K562 (cell line): Measurements from ENCODE around the gene MAP2. TPM values are rescaled to one million over a fixed set of nuclear protein-coding genes. Genes with fewer than 3 reads are reported as not detected.

Source experiments
- EHMT2 ChIP-seq: fragments of 450-650 bp; IDR thresholded peaks from 2 replicates; pipeline ENCODE4 v1.6.1; 2018; ENCODE audit warnings: antibody characterized with exemption
- GTF2E2 ChIP-seq: fragments of 200-800 bp; sonication (Bioruptor generic); IDR thresholded peaks from 2 replicates; pipeline ENCODE4 v1.6.1; 2016; ENCODE audit warnings: missing genetic modification characterization, missing compliant biosample characterization
- HNRNPK ChIP-seq: fragments of 200-400 bp; formaldehyde crosslinking; IDR thresholded peaks from one replicate; pipeline ENCODE4 v1.6.1; 2018; ENCODE audit warnings: mild to moderate bottlenecking, low read depth, low read length; ENCODE audit not compliant: poor library complexity, severe bottlenecking
- PCBP1 ChIP-seq: fragments of 200-400 bp; formaldehyde crosslinking; IDR thresholded peaks from 2 replicates; pipeline ENCODE4 v1.6.1; 2018; ENCODE audit warnings: mild to moderate bottlenecking, low read depth, low read length; ENCODE audit not compliant: poor library complexity, severe bottlenecking
- PRDM10 ChIP-seq: fragments of 450-650 bp; IDR thresholded peaks from 2 replicates; pipeline ENCODE4 v1.6.1; 2018; ENCODE audit not compliant: partially characterized antibody
- SPI1 ChIP-seq: IDR thresholded peaks from 2 replicates; pipeline ENCODE4 v1.6.1; 2011; ENCODE audit warnings: low read depth, low read length, control low read depth, borderline replicate concordance
- ZKSCAN1 ChIP-seq: fragments of 150-350 bp; IDR thresholded peaks from 2 replicates; pipeline ENCODE4 v1.6.1; 2016; ENCODE audit warnings: low read depth, low read length
- ZNF780A ChIP-seq: fragments of 250-450 bp; sonication (Bioruptor Pico); IDR thresholded peaks from 2 replicates; pipeline ENCODE4 v1.5.0; 2021; ENCODE audit warnings: mild to moderate bottlenecking
- polyA plus RNA-seq, 8 experiments: library from polyadenylated mRNA; depleted of rRNA in 4 of 8; stranded (reverse) in 5 of 8; unstranded in 3 of 8; fragments of >200 nt; fragmentation: Nextera tagmentation in 2 of 8; fragmentation: Illumina TruSeq in 1 of 8; extraction: Ambion mirVana in 2 of 8; extraction: Trizol in 1 of 8; gene quantifications; 2 replicates each; pipeline versions ENCODE4 v1.2.1 to v1.2.3, GENCODE V29; 2011 to 2014; ENCODE audit warnings: inconsistent platforms in 1 of 8, missing spikeins in 1 of 8
- total RNA-seq, 7 experiments: library from RNA; depleted of rRNA in 6 of 7; stranded (reverse); fragments of >200 nt in 6 of 7; fragmentation: Illumina TruSeq in 2 of 7; extraction: Trizol in 2 of 7; gene quantifications; 2 replicates each; pipeline versions ENCODE4 v1.2.1 to v1.2.3, GENCODE V29; 2011 to 2021; ENCODE audit warnings: low replicate concordance in 1 of 7
- TF ChIP-seq, protein P1 (sequence below): fragments of 450-650 bp; formaldehyde crosslinking; IDR thresholded peaks from 2 replicates; pipeline ENCODE4 v1.4.0; 2020; ENCODE audit warnings: mild to moderate bottlenecking, mixed read lengths

MAP2 gene
- total and polyA plus RNA-seq, 9 of the 15 experiments (the other 6 are each of a cell fraction or from before 2014, with no cell fraction given) = 0.13 TPM; not detected in 8

DNA sequence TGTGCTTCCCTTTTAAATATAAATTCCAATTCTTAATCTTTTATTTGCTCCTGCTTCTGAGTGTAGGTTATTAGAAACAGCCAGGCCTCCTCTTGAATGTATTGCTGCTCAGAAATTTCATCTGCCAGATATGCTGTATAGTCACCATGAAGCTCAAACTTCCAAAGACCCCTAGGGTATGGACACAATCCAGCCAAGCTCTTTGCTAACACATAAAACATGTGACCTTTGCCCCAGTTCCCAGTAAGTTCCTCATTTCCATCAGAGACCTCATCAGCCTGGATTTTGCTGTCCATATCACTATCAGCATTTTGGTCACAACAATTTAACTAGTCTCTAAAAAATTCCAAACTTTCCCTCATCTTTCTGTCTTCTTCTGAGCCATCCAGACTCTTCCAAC is 75.2 kb downstream of the MAP2 start (continued):
- TF ChIP-seq PCBP1 (no peak), EHMT2 (no peak), ZKSCAN1 (no peak), ZNF780A (CRISPR knock-in tag) (no peak), SPI1 (no peak), PRDM10 (no peak), GTF2E2 (tag) (no peak), HNRNPK (no peak)
- TF ChIP-seq, protein P1, sequence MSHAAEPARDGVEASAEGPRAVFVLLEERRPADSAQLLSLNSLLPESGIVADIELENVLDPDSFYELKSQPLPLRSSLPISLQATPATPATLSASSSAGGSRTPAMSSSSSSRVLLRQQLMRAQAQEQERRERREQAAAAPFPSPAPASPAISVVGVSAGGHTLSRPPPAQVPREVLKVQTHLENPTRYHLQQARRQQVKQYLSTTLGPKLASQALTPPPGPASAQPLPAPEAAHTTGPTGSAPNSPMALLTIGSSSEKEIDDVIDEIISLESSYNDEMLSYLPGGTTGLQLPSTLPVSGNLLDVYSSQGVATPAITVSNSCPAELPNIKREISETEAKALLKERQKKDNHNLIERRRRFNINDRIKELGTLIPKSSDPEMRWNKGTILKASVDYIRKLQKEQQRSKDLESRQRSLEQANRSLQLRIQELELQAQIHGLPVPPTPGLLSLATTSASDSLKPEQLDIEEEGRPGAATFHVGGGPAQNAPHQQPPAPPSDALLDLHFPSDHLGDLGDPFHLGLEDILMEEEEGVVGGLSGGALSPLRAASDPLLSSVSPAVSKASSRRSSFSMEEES = no peak
